Measurements from ENCODE around the gene STEAP4. TPM values are rescaled to one million over a fixed set of nuclear protein-coding genes. Genes with fewer than 3 reads are reported as not detected.

The STEAP4 gene
- total RNA-seq: 0.41 TPM

DNA sequence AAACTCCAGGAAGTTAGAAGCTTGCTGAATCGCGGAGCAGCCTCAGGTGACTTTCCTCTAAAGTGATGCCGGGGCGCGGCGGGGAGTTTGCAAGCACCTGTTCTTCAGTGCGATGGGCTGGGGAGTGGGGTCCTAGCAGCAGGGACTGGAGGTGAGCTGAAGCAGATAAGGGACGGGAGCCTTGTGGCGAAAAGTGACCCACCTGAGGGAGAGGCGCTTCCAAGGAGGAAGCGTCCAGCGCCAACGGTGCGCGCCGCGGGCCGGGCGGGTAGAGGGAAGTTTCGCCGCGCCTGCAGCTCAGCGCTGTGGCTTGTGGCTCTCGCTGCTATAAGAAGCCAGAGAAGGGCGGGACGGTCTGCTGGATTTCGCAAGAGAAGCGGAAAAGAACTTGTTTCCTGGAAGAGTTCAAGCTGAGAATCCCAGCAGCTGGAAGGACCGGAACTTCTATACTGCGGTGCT lies at the start of gene STEAP4:
STEAP4 (minus strand) TSS at position 305 of the 459 bp plus-strand sequence. CDS start 22,625 bp downstream, outside the sequence.
- FAIRE-seq: no peak
- DNase-seq (ENCODE audit: low spot score in 2 of 2): no peak

DNA sequence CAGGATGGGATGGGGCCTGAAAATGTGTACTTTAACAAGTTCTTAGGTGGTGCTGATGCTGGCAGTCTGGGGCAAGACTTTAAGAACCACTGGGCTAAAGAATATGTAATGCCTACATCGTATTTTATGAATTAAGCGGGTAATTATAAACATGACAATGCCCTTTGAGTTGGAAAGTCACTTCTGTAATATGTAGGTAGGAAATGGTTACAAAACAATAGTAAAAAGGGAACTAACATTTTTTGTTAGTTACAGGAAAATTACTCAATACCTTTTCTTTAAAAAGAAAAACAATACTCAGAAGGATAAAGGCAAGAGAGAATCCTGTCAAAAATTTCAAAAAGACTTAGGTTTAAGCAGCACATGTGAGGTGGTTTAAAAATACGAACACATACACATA lies 48.3 kb upstream of the STEAP4 start:
- FAIRE-seq (no peak), DNase-seq (ENCODE audit: low spot score in 2 of 2) (no peak)

DNA sequence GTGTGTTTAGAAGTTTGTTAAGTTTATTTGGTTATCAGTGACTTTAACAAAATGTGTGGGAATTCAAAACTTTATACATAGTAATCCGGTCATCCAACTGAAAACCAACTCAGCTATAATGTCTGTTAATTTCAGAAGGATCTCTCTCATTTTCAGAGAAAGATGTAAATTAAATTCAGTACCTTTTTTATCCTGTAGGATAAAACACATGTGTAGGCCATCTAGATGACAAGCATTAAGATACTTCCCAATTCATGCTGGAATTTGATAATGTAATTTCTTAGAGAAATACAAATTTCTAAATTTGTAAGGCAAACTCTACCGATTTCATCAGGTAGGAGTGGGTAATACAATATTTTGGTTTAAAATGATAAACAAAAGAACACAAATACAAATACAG lies 43.4 kb upstream of the STEAP4 start:
- DNase-seq (ENCODE audit: low spot score in 2 of 2) (no peak), FAIRE-seq (no peak)

DNA sequence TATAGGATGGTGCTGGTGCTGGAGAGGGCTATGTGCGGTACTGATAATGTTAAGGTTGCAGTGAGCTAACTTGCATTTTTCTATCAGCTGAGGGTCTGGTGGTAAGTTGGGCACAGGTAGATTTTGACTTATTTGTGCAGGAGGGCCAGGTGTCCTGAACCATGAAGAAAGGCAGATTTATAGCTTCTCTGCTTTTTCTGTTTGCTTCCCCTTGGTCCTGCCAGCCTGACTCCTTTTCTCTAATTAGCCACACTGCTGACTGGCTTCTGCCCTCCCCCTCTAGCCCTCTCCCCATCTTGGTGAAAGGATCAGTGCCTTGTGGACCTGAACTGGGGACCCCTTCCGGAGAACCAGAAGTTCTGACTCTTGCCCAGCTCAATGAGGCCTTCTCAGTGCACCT lies 40.8 kb upstream of the STEAP4 start:
- FAIRE-seq: no peak

DNA sequence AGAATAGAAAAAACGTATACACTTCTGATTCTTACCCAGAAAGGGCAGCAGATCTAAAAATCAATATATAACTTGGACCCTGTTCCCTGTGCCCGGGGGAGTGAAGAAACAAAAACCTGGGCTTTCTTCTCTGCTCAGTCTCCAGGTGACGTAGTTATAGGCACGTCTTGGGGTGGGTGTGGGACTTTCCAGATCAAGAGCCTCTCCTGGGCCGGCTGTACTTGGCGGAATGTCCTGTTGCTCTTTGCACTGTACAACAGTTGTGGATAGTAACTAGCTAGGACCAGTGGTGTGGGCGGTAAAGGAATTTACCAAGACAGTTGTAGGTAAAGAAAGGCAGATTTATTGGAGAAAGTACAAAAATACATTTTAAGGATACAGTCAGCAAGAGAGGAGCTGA lies 40.4 kb upstream of the STEAP4 start:
- no peak for DNase-seq (ENCODE audit: low spot score in 2 of 2)
- FAIRE-seq: no peak

More for the DNA sequence above, 40.8 kb upstream of the STEAP4 start:
- DNase-seq (ENCODE audit: low spot score in 2 of 2): no peak

DNA sequence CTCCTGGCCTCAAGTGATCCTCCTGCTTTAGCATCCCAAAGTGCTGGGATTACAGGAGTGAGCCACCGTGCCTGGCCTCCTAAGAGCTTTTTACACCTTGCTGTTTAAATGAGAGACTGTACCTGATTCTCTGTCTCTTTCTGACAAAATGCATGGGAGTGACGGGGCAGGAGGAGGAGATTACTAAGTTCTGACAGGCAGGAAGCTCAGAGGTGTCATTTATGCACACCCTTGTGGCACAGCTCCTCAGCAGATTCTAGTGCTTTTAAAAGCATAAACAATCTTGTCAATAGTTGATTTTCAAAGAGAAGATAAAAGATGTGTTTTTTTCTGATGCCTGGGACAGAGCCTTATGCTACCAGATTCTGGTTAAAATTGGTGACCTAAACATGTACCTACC lies 39.7 kb upstream of the STEAP4 start:
- no peak for FAIRE-seq
- no peak for DNase-seq (ENCODE audit: low spot score in 2 of 2)

DNA sequence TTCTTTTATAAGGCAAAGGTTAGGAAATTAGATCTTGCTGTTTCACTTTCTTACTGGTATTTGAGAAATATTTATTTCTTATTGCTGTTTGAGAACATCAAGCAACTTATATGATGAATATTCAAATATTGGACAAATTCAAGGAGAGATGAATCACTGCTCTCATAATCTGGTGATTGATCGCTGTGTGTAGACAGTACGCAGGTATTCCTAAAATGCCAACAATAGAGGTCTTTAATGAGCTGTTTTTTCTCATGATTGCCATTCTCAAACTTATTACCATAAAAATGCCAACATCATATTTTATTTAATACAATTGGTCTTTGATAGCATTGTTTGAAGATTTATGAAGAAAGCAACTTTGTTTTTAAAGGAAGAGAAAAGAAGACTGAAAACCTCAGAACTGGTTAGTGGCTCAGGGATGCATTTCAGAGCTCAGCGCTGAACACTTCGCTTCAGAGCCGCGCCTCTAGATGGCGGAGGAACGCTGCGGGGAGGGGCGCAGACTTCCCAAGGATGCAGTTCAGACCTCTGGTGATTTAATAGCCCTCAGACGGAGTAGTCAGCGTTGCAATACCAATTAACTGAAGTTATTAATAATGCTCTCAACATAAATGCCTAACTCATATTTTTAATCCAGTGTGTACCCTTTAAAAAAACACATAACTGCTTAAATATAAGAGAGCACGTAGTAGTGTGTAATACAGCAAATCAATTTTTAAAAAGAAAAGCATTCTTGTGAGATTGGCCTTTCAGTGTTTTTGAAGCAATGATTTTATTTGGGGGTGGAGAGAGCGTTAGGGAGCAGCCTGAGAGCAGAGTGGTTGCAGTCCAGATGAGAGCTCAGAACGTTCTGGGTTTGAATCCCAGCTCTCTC lies 38.5 kb upstream of the STEAP4 start:
- DNase-seq (ENCODE audit: low spot score in 2 of 2): peak in 1 of 2 donors; percentile 18
- no peak for FAIRE-seq

DNA sequence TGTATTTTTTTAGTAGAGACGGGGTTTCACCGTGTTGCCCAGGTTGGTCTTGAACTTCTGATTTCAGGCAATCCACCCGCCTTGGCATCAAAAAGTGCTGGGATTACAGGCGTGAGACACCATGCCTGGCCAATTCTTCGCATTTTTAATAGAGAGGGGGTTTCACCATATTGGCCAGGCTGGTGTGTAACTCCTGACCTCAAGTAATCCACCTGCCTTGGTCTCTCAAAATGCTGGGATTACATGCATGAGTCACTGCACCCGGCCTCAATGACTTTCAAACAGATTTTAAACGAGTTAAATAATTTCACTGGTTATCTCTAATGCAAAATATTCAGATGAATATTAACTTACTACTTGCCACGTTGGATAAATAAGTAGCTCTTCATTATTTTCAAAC lies 37.6 kb upstream of the STEAP4 start:
- DNase-seq (ENCODE audit: low spot score in 2 of 2): no peak
- FAIRE-seq: no peak

DNA sequence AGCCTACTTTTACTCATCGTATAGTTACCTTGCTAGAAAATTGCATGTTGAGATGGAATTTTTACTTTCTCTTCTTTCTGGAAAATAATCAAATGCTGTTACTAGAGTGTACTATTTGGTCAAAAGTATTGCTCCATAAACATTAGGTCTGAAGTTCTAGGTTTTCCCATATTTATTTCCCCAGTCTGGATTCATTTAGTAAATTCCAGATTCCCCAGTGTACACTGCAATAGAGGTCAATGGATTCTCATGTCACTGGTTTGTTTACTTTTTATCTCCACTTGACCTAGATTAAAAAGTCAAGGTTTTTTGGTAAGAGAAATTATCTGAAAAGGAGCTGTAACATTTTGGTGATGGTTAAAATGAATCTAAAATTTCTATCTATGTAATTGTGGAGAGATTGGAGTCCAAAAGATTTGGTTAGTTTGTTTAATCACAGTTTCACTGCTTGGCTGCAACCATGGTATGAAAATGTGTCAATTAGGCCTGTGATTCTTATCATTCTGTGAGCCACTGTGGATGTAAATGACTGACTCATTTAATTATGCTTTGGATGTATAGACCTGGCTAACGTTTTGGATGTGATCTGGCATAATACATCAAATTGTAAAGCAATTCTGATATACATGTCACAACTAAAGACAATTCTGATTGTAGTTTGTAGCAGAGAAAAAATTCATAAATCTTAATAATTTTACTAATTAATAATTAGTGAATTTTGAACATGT lies 32.7 kb upstream of the STEAP4 start:
- DNase-seq (ENCODE audit: low spot score in 2 of 2): no peak
- FAIRE-seq: no peak

DNA sequence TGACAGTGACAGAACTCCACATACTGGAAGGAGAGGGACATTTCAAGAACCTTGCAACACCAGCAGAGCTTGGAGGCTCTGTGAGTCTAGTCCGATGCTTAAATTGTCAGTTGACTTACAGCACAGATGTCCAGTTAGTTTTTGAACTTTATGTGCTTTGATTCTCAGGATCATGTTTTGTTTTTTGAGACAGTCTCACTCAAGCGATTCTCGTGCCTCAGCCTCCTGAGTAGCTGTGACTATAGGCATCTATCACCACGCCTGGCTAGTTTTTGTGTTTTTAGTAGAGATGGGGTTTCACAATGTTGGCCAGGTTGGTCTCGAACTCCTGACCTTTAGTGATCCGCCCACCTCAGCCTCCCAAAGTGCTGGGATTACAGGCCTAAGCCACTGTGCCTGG lies 31.8 kb upstream of the STEAP4 start:
- FAIRE-seq: no peak
- DNase-seq (ENCODE audit: low spot score in 2 of 2): no peak

DNA sequence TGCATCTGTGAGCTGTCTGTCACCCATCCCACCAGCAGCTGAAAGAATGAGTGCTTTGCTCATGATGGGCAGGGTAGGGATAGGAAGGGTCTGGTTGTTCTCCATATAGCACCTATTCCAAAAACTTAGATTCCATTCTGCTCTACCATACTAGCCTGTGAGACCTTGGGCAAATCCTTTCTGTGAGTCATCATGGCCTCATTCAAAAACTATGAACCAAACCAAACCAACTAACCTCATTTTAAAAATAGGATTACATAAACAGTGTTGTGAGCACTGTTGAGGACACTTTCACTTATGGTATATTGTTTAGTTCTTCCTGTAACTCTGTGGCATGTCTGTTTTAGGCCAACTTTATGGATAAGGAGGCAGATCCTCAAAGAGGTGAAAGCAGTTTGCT lies 30.9 kb upstream of the STEAP4 start:
- FAIRE-seq (no peak), DNase-seq (ENCODE audit: low spot score in 2 of 2) (no peak)

DNA sequence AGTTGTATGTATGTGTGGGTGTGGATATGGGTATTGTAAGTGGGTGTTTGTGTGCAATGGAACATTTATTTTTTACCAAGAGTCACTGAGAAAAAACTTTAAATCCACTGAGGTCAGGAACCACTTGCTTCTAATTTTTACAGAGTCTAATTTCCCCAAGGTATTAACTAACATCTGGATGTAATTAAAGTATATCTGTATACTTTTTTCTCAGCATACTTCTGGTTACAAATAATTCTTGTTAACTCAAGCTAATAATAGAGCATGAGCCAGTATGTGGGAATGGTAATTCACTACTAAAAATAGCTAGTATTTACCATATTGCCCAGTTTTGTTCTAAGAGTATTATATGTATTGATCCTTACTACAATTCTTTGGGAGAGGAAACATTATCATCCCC lies 24.6 kb upstream of the STEAP4 start:
- DNase-seq (ENCODE audit: low spot score in 2 of 2) (no peak), FAIRE-seq (no peak)

DNA sequence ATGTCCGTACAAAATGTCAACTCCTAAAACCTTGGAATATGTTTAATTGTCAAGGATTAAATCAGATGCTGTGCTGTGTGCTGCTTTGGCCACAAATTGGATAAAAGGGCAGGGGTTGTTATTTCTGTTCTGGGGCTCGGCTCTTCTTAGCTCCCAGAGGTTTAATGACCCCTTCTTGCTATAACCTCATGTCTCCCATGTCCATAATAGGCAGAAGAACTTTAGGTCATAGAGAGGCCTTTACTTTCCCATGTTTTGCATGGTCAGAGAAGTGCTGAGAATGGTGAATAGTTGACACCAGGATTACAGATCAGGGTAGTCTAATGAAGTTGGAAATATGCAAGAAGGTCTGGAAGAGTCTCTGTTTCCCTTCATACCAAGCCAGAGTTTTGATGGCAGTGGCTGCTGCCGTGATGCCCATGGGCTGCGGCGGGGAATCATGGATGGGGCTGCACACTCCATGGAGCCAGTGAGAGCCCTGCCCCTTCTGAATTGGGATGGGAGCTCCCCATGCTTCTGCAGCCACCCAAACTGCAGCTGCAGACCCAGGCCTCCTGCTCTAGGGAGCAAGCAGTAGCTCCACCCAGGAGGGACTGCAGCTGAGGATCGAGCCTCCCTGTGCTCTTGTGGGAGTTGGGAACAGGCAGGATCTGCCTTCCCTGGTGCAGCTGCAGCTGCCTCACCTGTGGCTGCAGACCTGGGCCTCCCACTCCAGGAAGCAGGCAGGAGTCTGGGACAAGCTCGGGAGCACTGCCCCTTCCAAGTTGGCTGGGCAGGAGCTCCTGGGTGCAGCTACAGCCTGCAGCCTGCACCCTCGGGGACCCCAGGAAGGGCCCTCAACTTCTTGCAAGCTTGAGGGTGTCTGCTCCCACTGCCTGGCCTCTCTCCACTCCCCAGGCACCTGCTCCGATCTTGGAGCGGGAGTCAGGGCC lies 23.1 kb upstream of the STEAP4 start:
- no peak for DNase-seq (ENCODE audit: low spot score in 2 of 2)
- no peak for FAIRE-seq

DNA sequence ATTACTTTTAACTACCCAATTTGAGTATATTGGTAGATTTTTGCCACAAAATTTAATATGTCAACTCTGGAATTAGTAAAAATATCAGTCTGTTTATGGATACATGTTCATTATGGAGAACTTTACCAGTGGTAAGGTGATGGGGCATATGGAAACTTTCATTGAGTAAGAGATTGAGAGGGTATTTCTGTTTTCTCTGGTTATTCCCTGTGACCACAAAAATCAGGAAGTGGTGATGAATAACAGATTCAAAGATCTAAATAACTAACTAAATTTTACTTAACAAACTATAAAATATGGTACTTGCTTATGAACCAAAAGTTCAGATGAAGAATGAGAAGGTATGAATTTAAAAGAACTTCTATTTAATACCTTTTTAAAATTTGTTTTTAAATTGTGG lies 22.1 kb upstream of the STEAP4 start:
- DNase-seq (ENCODE audit: low spot score in 2 of 2) (no peak), FAIRE-seq (no peak)

DNA sequence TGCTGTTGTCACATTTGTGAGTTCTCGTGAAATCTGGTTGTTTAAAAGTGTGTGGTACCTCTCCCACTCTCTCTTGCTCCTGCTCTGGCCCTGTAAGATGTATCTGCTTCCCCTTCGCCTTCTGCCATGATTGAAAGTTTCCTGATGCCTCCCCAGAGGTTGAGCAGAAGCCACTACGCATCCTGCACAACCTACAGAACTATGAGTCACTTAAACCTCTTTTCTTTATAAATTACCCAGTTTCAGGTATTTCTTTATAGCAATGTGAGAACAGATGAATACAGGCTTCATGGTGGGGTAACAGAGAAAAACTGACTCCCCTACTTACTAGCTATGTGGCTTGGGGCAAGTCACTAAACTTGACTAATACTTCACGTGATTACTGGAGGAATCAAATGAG lies 18.0 kb upstream of the STEAP4 start:
- DNase-seq (ENCODE audit: low spot score in 2 of 2): no peak
- FAIRE-seq: no peak

DNA sequence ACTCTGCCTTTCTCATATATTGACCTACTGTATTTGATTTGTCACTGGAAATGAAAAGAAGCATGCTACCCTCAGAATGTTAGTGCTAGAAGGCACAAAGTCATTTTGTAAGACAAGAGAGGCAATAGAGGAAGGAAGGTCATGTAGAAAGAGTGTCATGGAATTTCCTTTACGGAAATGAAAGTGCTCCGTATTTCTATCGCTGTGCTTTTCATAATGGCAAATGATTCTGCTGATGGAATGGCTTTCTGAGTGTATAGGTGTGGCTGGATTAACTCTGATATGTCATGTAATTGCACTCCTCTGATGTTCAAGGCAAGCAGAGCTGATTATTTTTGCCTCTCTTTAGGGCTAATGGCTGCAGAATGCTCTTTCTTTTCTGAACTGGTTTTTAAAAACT lies 15.5 kb upstream of the STEAP4 start:
- FAIRE-seq (no peak), DNase-seq (ENCODE audit: low spot score in 2 of 2) (no peak)

DNA sequence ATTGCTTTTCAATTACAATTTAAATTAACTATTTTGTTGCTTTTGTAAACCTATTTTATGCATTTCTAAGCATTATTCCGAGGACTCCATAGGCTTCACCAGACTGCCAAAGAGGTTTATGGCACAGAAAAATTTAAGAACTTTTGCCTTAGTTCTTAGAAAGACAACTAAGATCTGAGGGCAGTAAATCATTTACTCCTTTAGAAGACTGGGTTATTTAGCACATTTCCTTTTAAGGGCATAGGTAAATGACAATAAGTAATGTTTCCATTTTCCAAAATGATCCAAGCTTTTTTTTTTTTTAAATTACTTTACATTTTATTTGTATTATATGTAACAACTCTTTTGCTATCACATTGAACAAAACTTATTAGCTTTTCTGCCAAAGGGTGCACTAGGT lies 15.0 kb upstream of the STEAP4 start:
- no peak for DNase-seq (ENCODE audit: low spot score in 2 of 2)
- no peak for FAIRE-seq

DNA sequence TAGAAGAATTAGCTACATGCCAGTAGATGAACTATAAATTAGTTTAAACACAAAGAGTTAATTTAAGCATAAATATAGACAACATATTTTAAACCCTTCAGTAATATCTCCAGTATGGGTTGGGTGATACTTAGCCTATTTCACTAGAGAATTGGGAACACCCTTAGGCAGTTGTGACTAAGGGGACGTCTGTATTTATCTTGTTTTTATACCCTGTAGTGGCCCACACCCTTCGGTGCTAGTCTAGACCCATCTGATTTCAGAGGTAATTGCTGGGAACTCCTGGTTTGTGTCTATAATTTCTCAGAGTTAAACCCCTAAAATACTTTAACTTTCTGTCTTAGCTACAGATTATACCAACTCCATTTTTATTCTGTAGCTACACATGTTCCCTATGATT lies 11.5 kb upstream of the STEAP4 start:
- no peak for DNase-seq (ENCODE audit: low spot score in 2 of 2)
- FAIRE-seq: no peak

DNA sequence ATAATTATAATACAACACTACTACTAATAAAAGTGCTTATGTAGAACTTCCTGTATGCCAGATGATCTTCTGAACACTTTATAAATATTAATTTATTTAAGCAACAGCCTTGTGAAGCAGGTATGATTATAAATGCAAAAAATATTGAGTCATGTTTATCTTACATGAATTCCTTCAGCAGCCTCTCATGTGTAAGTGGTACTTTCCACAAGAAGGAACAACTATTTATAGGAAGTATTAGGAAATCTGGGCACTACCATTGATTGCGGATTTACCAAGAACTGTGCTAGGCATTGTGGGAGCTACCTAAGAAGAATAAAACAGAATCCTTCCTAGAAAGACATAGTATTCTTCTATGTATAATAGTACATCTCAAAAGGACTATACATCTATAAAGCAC lies 10.7 kb upstream of the STEAP4 start:
- DNase-seq (ENCODE audit: low spot score in 2 of 2): no peak
- no peak for FAIRE-seq

DNA sequence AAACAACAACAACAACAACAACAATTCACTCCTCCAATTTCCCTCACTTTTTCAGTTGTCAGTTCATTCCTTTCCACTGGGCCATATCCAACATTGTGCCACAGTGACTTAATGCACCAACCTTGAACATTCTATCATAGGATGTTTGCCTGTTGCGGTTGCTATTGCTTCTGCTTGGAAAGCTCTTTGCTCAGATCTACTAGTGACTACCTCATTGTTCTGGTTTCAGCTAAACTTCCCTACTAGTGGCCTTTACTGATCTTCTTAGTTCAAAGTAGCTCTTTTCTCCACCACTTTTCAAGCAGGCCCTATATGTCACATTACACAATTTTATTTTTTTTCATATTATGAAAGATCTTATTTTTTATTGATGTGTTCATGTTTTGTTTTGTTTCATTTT lies 9.8 kb upstream of the STEAP4 start:
- FAIRE-seq: no peak
- DNase-seq (ENCODE audit: low spot score in 2 of 2): no peak

DNA sequence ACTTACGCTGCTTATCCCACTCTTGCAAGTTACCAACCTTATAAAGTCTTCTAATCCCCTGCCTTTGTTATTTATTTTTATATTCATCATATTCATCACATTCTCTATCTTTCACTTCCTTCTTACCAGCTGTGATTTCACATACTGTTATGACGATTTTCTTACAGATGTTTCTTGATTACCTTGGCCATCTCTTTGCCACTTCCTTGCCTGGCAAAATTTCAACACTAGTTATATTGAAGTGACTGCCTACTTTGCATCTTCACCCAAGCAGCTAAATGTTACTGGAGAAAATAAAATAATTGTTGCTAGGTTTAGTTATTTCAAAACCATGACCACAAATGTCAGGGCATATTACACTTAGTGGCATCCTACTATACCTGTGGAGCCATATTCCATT lies 8.8 kb upstream of the STEAP4 start:
- no peak for FAIRE-seq
- DNase-seq (ENCODE audit: low spot score in 2 of 2): no peak

Data from frontal cortex (tissue), 4 donors.